HL-60/S4 (cell line): Measurements from ENCODE around the gene ID4.

Source experiments
- in situ Hi-C: fragments of 300-500 bp; cut with MboI; formaldehyde crosslinking; loops from 2 replicates; pipeline ENCODE4 v1.14.3; 2022; ENCODE audit warnings: low sequenced_read_pairs

Gene ID4

DNA sequence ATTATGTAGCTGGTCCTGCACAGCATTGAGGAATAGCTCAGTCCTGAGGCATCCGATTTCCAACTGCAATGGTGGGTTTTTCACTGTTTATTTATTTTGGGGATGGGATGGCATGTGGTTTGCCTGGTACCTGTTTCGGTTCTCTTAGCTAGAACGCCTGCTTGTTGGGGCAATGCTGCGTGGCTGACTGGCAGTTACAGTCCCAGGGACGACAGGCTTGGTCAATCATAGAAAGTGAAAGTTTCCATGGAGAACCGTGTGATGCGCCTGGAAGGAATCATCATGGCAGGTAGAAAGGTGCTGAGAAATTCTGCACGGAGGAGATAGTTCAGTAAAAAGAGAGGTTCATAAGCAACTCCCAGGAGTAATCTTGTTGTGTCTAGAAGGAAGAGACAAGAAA, 18.4 kb downstream of the ID4 start:
- in situ Hi-C loops = no loop called here

DNA sequence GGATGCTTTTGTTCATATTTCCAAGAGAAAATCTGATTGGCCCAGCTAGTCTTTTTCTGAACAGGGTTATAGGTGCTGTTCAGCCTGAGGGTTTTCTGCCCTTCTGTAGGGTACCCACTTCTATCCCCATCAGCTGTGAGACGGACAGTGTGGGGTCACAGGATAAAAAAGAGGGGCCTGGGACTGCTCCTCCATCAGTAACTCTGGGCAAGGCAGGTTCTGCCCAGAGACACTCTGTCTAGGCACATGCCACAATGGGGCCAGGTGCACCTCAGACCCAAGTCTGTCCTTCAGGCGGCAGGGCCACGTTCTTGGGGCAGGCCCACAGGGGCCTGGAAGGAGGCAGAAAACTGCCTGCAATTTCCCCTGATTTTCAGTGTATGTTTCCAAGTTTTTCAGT, 20.0 kb downstream of the ID4 start:
- in situ Hi-C loops = no loop called here

DNA sequence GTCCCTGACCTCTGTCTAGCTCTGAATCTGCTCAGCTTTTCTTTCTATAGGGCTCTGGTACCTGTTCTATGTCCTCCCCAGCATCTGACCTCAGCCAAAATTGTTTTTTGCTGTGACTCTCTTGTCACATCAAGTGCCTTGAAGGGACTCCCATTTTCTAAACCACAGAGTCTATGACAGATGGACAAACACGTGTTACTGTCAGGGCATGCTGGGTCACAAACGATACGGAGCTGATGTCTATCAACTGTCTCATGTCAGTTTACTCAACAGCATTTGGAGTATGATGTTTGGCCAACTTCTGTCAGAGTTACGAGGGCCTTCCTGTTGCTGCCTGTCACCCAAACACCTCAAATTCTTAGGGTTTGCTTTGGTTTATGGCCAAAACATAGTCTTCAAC, 20.5 kb downstream of the ID4 start:
- in situ Hi-C loops = no loop called here

DNA sequence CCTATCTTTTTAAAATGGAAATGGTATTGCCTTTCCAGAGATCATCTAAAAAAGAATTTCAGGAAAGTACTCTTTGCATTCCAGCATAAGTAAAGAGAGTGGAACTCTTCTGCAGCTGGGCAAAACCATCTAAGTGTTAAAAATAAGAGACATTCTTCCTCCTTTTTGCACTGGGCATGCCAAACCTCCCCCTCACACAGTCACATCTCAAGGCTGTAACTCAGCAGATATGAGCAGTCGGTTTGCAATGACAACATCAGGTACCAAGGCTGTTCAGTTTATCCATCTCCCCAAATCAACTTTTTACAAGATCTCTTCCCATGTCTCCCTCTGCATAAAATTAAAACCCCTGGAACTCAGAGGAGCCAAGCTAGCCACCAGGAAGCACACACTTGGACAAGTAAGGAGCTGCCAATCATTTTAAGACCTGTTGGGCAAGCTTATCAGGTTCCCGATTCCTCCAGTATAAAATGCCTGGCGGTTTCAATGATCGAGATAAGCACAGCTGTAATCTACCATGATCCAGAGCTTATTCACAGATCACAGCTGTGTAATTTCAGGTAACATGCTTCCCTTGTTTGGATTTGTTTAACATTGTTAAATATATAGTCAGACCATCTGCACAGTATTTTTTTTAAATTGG, 23.2 kb downstream of the ID4 start:
- in situ Hi-C loops = no loop called here

DNA sequence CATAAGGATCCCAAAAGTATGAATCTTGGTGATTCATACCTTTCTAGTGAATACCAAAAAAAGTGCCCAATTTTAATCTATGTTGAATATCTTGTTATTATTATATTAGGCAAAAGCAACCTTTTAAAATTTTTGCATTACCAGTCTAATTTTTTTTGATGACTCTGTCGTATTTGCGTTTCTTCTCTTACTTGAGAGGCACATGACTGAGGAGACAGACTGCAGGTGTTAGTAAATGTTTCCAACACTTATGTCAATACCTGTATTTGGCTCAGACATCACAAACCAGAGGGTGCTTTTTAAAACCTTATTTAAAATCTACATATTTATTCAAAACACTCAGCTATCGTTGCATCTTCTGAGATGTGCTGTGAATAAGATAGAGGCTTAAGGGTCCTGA, 27.1 kb downstream of the ID4 start:
- in situ Hi-C loops = no loop called here

DNA sequence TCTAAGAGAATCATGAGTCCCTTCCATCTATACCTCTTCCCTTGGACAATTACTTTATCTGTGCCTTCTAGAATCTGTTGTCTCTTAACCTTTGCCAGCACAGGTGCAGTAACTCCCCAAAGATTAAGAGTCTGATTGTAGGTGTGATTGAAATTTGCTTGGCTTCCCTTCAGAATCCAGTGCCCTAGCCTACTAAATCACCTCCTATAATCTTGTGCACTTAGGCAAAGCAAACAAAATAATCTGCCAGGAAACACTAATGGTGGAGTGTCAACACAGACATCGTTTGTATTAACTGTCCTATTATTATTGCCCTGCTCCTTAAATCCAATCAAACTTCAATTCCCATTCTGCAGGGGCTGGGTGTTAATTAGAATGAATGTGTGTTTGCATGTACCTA, 28.0 kb downstream of the ID4 start:
- in situ Hi-C loops = no loop called here

DNA sequence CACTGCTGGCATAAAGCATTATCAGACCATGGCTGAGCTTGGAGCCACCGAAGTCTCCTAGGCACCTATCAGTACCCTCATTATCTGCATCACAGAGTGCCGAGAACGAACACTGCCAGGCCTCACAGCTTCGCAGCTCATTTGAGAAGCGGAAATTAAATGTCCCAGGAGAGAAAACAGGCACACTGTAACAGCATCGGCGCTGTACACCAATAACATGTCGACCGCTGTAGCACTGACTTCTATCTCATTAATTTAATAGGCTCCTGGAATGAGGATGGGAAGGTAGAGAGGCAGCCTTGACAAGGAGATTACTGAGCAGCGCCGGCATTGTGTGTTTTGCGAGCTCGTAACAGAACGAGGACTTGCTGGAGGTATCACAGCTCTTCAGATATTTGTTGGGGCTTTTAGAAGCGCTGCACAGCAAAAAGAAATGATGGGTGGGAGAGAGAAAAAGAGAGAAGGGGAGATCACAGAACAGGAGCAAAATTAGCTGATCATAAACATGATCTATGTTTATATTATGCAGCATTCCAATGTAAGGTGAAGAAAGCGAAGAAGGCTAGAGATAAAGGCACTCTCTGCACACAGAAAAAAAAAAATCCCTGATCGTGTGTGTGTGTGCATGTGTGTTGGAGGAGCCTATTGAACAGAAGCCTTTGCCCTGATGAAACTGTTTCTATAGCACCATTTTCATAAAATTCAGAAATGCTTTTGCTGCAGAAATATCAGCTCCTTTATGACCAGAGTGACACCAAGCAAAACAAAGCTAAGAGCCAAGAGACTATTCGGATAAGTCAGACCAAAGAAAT, 29.2 kb downstream of the ID4 start:
- in situ Hi-C loops = no loop called here

DNA sequence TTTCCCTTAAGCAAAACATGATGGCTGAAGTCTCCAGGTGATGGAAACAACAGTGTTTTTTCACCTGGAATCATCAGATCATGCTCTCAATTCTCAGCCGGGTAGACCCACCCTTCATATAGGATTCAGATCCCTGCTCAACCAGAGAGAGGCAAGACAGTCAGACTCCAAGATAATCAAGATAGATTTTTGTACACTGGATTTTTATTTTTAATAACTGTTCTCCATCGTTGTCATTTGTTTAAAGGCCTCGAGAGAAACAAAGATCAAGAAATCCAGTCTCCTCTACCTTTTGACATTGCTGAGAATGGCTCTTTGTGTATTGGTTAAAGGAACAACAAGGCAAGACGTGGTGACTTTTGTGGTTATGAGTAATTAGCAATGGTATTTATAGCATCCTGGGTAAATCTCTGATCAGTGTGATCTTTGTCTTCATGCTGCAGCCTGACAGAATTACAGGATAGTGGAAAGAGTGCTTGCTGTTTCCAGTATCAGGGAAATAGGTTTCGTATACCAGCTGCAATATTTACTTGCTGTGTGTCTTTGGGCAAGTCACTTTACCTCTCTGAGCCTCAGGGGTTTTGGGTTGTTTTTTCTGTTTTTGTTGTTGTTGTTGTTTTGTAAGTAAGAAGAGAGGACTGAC, 29.9 kb downstream of the ID4 start:
- in situ Hi-C loops = no loop called here

DNA sequence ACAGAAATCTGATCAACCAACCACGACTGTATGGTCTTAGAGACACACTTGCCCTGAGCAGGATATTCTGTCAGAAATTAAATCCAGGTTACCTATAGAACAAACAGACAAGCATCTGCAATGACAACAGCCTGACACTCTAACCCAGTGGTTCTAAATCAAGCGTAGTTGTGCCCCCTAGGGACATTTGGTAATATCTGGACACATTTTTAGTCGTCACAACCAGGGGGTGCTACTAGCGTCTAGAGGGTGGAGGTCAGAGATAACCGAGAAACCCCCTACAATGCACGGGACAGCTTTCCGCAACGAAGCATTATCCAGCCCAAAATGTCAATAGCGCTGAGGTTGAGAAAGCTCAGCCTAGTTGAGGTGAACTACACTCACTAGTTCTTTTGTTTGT, 32.3 kb downstream of the ID4 start:
- in situ Hi-C loops = no loop called here

DNA sequence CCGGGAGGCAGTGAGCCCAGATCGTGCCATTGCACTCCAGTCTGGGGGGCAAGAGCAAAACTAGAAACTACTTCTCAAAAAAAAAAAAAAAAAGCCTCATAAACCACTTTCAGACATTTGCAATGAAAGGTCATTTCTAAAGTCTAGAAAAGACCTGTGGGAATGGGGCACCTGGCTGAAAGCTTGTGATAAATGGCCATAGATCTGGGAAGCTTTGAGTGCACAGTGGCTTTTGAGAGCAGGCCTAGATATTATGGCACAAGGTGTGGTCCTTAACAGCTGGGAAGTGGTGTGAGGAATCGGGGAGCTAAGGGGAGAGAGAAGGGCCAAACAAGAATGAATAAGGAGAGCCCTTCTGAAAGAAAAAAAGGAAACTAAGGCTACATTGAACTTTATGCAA, 33.2 kb downstream of the ID4 start:
- in situ Hi-C loops = no loop called here

DNA sequence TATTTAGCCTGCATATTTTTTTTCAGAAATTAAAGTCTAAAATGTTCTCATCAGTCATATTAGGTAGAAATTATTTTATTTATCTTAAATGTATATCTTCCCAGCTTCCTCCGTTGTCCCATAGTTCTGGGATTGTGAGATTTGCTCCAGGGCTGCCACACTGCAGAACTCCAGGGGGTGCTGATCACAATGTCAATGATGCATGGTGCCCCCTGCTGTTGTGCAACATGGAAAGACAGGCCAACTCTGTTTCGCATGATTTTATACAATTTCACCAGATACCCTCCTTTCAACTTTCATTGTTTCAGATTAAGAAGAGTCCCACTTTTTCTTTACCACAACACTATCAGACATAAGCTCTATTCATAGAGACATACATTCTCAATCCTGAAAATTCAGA, 35.9 kb downstream of the ID4 start:
- in situ Hi-C loops = no loop called here

DNA sequence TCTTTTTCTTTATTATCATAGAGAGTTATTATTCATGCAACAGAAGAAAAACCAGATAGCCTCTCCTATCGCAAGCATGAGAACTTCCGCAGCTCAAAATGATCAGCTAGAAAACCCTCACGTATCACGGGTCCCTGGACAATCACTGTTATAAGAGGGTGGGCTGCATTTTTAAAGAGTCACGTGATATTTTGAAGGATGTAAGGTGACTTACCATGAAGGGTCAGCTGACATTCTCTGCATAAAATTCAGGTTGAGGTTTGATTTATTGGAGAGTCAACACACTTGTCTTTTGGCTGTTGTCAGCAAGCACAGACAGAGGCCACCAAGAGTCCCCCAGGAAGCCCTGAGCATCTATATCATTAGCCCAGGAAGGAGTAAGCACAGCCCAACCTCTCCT, 39.5 kb downstream of the ID4 start:
- in situ Hi-C loops = no loop called here

DNA sequence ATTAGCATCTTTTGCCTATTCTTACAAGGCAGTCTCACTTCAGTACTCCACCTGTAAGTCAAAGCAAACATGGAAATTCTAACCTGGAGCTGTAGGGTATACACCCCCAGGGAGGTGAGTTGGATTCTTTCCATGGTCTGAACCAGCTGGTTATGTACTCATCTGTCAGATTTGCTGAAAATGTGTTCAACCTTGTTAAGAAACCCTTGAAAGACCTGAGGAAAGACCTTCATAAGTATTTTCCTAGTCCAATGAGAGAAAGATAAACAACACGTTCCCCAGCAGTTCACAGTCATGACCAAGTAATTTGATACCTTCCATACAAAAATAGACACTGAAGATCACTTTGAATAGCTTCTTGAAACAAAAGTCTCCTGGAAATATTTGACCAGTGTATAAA, 42.5 kb downstream of the ID4 start:
- in situ Hi-C loops = no loop called here

DNA sequence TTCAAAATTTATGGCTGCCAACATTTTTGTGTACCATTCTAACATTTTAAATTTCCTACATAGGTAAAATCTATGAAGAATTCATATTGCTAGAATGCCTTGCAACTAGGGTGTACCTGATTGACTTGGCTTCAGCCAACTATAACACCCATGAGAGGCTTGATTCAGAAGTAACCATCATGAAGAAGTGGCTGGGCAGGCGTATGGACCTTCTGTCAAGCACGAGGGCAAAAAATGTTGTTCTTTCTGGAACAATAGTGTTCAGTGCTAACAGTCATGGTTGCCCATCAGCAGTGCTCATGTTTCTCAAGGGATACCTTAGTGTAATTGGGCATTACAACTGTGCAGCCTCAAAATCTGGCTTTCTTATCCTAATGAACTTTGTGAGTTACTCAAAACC, 42.9 kb downstream of the ID4 start:
- in situ Hi-C loops = no loop called here

DNA sequence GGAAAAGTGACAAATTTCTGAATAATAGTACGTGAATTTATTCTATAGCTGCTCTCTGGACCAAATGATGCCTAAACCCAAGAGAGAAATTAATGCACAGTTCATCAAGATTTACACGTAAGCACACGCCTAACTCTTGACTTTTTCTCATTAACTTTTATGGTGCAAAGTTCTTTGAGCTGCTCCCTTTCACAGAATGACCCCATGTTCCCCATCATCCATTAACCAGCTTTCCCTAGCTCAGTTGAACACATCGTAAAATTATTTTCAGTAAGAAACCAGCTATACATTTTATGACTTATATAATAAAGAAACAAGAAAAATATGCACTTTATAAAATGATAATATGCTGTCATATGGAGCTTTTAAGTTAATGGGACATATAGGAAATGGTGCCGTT, 54.3 kb downstream of the ID4 start:
- in situ Hi-C loops = no loop called here
